Measurements from ENCODE around the gene DSE.

DSE gene

DNA sequence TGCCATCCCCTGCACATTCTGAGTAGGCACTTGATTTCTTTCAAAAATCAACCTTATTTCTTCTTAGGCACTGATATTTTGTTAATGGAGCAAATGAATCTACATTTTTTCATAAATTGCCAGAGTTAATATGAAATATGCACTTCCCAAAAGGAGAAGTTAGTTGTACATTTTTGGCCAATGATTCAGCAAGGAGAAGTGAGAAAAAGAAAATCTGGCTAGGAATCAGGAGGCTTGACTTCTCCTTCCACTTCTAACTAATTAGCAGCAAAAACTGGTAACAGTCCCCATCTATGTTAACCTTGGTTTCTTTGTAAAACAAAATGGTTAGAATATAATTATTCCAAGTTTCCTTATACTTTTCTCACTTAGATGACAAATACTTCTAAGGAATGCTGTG is 7.0 kb upstream of the DSE start:
- DNase-seq = no peak

DNA sequence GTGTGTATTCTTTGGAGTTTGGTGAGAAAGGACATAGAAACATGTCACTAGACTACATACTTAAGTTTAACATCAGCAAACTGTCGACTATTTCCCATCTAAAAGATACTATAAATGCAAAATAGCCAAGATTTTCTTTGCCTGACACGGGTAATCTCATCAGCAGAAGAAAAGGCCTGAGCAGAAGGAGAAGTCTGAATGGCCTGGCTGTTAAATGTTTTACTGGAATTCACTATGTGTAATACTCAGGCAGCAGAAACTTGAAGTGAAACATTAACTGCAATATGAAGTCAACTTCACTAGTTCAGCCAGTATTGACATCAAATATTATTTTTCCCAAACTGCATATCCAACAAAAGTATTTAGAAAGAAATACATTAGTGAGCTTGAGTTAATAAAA is 6.4 kb upstream of the DSE start:
- DNase-seq = no peak

DNA sequence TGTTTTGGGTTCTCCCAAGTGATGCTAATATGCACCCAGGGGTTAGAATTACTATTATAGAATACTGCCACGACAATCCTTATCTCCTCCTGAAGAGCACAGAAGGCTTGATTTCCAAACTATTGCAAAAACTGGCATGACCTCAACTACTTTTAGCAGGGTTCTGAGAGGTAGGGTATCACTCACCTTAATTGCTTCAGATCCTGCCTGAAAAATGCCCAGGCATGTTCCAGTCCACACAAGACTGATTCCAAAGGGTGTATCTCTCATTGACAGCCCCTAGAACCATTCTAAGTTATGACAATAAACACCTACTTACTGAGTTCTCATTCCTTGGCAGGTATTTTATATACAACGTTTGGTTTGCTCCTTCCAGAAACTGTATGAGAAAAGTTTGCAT is 5.0 kb upstream of the DSE start:
- no peak for DNase-seq

DNA sequence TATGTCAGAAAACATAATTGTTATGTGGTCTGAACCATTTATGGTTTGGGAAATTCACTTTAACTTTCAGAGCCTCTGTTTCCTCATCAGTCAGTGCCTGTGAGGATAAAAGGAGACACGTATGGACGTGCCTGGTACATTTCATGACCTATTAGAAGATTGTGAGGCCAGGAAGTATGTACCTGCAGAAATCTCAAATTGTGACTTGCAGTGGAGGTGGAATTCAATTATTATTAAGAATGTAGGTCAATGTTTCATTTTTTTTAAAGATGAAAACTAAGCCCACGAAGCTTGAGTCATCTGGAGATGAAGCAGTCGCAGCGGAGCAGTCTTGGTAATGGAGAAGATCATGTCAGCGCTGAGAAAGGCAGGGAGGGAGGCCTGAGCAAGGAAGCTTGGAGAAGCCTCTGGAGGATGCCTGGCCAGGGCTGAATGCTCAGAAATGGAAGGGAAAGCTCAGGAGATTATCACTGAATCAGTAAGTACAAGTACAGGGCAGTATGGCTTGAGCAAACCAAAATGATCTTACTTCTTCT is 3.9 kb upstream of the DSE start:
- no peak for DNase-seq

DNA sequence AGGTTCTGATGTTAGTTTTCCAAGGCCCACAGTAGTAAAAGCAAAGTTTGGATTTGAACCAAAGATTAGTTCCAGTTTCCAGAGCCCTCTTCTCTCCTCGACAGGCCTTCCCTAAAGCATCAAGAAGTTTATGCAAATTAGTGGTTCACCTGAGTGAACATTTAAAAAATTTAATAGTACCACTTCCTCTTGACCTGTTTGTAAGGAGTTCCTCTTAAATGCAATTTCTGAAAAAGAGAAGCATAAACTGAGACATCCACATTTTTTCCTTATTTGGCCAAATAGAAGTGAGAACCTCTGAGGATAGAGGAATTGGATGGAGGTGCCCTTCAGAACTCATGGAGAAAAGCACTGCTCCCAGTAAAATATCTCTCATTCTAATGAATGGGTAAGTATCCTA is 1.2 kb upstream of the DSE start:
- DNase-seq = no peak

DNA sequence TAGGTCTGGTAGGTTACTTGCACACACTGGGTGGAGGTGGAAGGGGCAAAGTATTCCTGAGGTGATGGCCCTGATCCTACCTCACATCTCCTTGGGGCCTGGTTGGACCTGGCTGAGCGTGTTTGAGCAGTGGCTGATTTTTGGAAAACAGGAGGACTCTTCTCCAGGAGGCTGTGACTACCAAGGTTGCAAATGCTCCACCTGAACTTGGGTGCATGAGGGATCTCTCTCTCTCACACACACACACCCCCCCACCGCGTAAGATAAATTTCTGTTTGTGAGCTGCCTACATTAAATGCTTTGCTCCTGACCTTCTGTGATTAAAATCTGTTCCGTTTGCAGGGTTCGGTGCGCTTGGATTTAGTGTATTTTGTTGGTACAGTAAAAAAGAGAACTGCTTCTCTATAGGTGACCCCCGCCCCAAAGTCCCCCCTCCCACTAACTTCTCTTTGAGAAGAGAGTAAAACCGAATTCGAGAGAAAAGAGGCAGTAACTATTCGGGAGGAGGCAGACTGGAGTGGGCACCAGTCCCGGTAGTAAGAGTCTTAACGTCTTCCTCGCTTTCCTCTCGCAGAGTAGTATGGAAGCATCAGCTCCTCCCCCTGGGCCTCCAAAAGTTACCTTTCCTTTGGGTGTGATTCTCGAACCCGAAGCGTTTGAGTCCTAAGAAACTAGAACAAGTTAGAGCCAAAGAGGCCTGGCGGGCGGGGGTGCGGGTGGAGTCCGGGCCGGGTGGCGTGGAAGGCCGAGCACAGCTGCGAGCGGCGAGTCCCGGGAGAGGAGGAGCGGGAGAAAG is 585 bp upstream of the DSE start:
- no peak for DNase-seq

DNA sequence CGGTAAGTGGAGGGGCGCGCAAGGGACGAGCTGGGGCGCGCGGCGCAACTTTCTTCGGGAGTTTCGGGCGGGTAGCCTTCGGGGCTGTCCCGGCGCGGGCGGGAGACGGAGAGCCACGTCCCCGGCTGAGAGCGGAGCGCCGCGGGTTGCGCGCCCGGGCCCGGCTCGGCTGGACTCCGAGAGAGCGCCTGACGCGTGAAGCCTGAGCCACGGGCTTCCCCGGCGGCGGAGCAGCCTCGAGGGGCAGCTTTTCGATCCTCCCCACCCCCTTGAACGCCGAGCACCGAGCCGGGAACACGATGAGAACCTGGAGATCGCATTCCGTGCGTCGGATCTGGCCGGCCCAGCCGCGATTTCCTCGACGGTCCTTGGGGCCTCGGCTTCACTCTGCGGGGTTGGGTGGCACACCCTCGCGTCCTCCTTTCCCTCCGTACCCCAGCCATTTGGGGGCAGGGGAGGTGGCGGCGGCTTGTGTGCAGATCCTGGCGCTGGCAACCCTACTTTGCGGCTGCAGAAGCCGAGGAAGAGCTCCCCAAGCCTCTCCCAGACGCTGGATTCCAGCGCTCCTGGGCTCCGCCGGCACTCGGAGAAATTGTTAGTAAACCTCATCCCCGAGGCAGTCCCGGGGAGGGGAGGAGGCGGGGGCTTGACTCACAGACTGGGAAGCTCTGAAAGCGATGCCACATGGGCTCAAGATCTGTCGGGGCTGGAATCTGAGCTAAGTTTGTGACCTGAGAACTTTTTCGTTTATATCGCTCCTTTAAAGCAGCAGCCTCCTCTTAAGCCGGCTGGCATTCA is 572 bp downstream of the DSE start:
- peak; percentile 50 for DNase-seq

DNA sequence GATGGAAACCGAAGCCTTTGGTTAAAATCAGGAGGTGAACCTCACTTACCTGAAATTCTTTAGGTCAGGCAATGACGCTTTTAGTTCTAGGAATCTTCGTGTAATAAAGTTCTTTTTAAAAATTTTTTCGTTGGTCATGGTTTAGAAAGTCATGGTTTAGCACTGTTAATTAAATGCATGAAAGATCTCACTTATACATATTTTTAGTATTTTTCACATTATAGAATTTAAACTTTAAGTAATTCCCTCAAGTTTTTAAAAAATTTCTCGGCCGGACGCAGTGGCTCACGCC is 1.1 kb downstream of the DSE start:
- DNase-seq = no peak

DNA sequence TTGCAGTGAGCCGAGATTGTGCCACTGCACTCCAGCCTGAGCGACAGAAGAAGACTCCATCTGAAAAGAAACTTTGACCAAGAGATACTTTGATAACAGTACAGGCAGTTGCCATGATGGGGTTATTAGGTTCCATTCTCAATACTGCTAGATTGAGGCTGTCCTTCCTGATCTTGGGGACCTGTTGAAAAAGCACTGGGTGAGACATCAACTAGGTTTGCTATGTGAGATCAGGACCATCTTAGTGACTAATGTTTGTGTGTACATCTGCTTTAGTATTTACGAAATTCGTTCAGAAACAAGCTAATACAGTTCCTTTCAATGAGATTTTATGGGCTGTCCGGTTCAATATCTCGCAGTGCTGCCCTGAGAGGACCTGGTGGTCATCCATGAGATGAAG is 2.6 kb downstream of the DSE start:
- DNase-seq = no peak

DNA sequence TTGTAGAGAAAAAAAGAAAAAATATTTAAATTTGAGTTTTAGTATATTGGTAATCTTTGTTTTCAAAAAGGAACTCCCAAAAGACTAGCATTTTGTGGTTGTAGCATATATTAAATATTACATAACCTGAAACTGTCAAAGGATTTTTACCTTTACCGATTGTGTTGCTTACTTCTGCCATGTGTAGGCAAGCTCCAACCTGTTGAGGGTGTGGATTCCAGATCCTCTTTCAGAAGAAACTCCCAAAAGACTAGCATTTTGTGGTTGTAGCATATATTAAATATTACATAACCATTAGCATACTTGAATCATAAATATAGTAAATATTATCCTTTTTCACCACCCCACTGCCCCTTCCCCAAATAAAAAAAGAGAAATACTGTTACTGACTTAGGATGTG is 3.2 kb downstream of the DSE start:
- DNase-seq = no peak

DNA sequence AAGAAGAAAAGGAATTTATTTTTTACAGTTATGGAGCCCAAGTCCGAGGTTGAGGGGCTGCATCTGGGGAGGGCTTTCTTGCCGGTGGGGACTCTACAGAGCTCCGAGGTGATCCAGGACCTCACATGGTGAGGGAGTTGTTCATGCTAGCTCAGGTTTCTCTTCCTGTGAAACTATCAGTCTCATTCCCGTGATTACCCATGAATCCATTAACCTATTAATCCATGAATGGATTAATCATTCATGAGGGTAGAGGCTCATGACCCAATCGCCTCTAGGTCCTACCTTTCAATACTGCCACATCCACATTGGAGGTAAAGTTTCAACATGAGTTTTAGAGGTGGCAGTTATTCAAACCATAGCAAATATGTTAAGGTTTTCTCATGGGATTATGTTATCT is 3.8 kb downstream of the DSE start:
- no peak for DNase-seq

DNA sequence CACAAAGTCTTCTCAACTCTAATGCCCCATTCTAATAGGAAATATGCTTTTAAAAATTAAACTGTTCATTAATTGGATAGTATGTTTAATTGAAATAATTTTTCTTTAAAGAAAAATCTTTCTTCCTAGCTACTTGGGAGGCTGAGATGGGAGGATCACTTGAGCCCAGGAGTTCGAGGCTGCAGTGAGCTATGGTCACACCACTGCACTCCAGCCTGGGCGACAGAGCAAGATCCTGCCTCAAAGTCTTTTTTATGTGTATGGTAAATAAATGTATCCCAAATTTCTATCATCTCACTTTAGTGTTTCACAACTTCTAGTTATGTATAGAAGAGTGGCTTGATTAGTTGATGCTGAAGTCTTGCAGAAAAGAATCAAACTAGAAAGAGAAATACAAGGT is 4.5 kb downstream of the DSE start:
- no peak for DNase-seq

DNA sequence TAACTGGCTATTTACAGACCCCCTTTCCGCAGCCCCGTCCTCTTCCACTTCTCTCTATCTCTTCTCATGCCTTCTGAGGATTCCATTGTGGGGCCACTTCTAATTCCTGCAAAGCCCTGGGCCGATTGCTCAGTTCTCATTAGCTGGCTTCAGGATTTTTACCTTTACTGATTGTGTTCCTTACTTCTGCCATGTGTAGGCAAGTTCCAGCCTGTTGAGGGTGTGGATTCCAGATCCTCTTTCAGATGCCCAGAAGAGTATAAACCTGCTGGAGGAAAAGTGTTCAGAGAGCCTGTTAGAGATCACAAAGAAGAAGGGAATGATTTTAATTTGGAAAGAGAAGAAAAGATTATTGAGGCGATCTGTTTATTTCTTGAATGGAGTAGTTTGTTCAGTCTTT is 5.4 kb downstream of the DSE start:
- DNase-seq = no peak

DNA sequence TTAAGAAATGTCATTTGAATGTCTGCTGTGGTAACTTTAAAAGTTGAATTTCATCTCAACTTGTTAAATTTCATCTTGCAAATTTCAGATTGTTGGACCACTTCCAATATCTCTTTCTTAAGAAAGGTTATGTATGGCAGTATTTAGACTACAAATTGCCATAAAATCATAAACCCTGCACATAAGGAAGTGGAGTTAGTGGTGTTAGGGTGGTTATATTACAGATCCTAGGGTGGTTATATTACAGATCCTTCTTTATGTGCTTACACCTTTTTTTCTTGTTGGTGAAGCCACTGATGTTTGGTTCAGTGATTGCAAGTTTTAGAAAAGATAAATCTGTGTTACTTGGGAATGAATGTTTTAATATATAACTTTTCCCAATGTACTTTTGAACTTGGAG is 9.0 kb downstream of the DSE start:
- DNase-seq = no peak

DNA sequence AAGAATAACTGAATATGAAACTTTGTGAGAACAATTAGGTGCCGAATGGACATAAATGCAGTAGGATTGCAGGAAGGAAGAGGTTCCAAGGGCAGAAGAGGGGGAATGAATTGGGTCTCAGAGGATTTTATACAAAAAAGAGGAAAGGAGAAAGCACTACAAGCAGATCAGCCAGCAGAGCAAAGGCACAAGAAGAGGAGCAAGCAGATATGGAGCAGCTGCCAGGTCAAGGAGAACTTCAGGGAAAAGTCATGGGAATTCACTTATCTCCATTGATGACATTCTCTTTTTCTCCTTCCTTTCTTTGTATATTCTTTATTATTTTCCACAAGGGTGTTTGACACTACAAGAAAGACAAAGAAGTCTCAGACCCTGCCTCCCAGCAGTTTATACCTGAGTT is 9.6 kb downstream of the DSE start:
- no peak for DNase-seq

DNA sequence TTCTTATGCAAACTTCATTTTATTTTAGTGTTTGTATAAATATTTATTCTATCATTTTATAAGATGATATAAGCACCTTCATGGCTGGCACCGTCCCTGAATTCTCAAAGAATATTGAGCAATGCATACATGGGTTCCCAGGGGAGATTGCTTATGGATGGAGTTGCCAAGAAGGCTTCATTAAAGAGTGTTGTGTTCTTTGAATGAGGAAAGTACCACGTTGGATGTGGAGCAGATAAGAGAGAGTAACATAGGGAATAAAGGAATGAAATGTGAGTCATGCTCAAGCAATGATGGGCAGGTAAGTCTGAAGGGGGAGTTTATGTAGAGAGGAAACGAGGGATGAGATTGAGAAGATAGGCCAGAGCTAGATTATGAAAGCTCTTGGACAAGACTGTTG is 10.3 kb downstream of the DSE start:
- no peak for DNase-seq

DNA sequence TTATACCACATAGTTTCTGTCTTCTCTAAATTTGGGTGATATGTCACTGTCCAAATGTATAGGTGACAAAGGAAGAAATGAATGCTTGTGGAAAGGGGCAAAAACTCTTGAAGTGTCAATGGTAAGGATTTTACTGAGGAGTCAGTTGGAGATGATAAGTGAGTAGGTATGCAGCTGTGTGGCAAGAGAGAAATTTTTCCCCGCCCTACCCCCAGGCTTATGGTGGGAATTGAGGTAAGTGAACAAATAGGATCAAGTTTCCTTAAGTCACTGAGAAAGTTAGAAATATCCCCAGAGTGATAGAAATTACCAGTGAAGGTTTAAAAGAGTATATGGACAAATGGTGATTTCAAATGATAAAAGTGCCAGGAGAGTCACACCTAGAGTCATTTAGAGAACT is 11.8 kb downstream of the DSE start:
- DNase-seq = no peak

DNA sequence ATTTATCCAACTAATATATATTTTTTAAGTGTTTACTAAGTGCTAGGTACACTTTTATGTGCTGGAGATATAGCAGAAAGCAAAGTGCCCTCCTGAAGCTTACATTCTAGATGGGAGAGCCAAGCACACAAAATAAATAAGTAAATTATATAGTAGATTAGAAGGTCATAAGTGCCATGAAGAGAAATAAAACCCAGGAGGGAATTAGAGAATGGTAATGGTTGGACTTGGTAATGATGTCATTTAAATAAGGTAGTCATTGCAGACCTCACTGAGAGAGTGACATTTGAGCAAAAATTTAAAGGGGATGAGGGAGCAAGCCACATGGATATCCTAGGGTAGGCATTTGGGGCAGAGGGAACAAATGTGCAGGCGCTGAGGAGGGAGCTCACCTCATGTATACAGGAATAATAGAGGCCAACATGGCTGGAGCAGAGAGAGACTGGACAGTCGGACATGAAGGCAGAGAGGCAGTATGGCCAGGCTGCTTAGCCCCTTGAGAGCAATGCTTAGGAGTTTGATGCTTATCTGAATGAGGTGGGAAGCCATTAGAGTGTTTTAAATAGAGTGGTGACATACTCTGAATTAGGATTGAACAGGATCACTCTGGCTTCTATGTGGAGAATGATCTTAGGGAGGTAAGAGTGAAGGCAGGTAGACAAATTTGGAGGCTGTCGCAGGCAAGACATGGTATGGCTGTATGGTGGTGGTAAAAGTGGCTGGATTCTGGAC is 14.1 kb downstream of the DSE start:
- no peak for DNase-seq

DNA sequence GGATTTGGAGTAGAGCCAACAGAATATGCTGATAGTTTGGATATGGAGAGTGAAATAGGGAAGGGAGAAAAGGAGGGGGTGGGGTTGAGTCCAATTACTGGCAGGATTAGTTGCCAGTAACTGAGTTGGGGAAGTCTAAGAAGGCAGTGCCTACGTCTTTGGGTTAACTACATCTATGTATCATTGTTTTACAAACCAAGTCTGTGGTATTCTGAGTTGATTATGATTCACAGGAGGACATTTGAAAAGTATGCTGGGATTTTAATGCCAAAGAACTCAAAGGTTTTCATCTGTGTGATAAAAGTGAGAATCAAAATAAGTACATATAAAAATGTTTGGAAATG is 14.7 kb downstream of the DSE start:
- no peak for DNase-seq

DNA sequence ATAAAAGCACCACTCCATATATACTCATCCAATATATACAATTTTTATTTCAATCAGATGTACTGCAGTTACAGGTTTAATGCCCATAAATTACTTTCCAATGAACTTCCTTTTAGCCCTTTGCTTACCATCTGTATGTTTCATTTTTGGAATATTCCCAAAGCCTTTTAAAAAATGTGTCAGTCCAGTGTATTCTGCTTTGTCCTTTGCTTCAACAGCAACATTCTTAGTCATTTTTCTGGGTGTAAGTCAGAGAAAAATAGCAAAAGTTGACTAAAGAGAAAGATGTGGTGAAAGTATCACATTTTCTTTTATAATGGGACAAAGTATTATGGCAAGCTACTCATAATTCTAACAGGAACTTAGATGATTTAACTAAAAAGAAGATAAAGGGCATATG is 15.2 kb downstream of the DSE start:
- no peak for DNase-seq

DNA sequence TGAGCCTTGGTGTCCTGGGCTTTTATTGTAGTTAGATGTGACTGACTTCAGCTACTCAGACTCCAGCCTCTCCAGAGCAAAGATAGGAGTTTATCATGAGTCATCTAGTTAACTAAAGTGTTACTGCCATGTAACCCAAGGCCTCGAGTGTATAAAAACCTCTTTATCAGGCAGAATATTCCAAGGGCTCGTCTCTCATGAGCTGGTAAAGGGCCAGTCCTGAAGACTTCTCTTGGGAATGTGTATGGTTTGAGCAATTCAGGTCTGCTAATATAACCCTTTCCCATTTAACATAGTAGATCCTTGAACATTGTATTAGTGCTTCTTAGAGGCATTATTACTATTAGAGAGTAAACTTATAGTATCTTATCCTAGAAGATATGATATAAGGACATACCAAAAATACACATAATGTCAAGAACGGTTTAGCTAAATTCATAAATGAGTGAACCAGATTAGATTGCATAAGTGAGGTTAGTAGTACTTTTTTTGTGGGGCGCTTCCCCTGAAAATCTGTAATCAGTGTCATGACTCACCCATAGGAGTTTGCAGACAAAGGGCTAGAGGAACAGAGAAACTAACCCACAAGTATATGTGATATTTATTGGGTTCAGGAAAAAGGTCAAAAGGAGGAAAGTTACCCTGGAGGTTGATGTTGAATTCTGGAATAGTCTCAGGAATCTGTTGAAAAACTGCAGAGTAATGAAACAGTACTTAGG is 16.0 kb downstream of the DSE start:
- no peak for DNase-seq

DNA sequence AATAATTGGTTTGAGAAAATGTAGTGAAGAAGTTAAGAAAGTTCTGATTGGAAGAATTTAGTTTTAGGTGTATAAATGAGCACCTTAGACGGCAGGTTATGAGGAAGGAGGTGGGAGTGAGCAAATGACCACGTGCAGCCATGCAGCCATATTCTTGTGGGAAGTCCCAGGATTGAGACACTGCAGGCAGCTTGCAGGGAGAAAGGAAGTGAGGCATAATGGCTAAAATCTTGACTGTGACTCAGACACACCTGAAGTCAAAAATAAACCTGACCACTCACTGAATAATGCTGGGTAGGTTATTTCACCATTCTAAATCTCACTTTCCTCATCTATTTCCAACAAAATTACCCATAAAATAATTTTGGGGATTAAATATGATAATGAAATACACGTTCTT is 16.6 kb downstream of the DSE start:
- no peak for DNase-seq

DNA sequence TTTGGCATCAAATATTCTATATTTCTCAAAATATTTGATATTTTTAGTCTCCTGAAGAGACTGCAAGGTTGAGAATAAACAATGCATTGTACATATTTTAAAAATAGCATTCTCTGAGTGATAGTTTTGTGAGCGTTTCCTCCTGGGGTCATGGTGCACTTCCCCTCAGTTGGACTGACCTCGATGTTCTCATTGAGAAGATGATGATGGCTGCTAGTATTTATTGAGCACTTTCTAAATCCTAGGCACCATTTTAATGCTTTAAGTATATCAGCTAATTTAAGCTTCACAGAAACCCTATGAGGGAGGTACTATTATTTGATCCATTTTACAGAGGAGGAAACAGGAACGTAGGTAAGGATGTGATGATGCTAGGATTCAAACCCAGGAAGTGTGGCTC is 18.2 kb downstream of the DSE start:
- DNase-seq = no peak
